Measurements from ENCODE around the gene SIN3B.

SIN3B gene

DNA sequence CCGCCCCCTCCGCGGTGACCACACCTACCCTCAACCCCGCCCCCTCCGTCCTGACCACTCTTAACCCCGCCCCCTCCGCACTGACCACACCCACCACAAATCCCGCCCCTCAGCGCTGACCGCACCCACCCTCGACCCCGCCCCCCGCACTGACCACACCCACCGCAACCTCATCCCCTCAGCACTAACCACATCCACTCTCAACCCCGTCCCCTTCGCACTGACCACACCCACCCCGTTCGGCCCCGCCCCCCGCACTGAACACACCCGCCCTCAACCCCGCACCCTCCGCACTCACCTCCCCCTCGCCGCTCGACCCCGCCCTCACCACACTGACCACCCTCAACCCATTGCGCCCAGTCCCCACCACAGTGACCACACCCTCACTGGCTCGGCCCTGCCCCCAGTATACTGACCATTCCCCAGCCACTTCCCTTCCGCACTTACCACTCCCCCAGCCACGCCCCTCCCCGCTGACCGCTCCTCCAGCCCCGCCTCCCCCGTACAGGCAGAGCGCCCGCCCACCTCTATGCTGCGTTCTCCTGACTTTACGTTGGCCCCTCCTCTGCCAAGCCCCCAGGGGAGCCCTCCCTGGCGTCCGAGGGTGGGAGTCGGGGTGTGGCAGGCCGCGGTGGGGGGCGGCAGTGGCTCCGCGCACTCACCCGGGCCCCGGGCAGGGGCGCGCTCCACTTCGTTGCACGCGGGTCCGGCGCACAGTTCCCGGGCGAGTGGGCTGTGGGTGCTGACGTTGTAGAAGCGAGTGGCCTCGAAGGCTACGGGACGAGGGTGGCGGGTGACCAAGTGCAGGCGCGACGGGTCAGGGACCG, 68.0 kb downstream of the SIN3B start:
- no peaks in the 10 kb centered on the region for H3K36me3 ChIP-seq (ENCODE audit: control insufficient read depth, insufficient read depth, low read length)
- no CpG with 5 or more reads among the region's 68 CpGs for WGBS (ENCODE audit: insufficient coverage, insufficient read length)

DNA sequence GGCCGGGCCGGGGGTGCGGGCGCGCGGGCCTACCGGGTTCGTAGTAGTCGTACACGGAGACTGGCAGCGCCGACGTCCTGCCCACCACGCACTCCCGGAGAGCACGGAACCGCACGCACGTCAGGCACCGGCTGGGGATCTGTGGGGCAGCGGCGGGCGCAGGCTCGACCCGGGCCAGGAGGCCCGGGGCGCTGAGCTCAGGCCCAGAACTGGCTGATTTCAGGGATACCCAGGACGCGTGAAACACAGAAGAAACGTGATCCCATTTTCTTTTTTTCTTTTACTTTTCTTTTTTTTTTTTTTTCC, 68.6 kb downstream of the SIN3B start:
- H3K27ac ChIP-seq (ENCODE audit: low read length) = no peak overlapping the region
- H3K4me3 ChIP-seq (ENCODE audit: low read length) = peak overlapping the region; percentile 48
- H3K9me3 ChIP-seq (ENCODE audit: control insufficient read depth, insufficient read depth, low read length) = no peaks in the 10 kb centered on the region
- no peaks in the 10 kb centered on the region for H3K4me1 ChIP-seq (ENCODE audit: control insufficient read depth, insufficient read depth, low read length)
- H3K36me3 ChIP-seq (ENCODE audit: control insufficient read depth, insufficient read depth, low read length) = no peaks in the 10 kb centered on the region
- DNase-seq (ENCODE audit: low read depth, low spot score) = no peak
- no peaks in the 10 kb centered on the region for H3K27me3 ChIP-seq (ENCODE audit: control insufficient read depth, insufficient read depth, low read length)
- WGBS (ENCODE audit: insufficient coverage, insufficient read length) = no CpG with 5 or more reads among the region's 30 CpGs

More for the DNA sequence above, 68.0 kb downstream of the SIN3B start:
- Histone ChIP-seq H3K27me3 (ENCODE audit: control insufficient read depth, insufficient read depth, low read length) (no peaks in the 10 kb centered on the region), H3K4me3 (ENCODE audit: low read length) (peak overlapping the region; percentile 48), H3K4me1 (ENCODE audit: control insufficient read depth, insufficient read depth, low read length) (no peaks in the 10 kb centered on the region), H3K9me3 (ENCODE audit: control insufficient read depth, insufficient read depth, low read length) (no peaks in the 10 kb centered on the region), H3K27ac (ENCODE audit: low read length) (no peak overlapping the region)
- DNase-seq (ENCODE audit: low read depth, low spot score) = peak; percentile 83

DNA sequence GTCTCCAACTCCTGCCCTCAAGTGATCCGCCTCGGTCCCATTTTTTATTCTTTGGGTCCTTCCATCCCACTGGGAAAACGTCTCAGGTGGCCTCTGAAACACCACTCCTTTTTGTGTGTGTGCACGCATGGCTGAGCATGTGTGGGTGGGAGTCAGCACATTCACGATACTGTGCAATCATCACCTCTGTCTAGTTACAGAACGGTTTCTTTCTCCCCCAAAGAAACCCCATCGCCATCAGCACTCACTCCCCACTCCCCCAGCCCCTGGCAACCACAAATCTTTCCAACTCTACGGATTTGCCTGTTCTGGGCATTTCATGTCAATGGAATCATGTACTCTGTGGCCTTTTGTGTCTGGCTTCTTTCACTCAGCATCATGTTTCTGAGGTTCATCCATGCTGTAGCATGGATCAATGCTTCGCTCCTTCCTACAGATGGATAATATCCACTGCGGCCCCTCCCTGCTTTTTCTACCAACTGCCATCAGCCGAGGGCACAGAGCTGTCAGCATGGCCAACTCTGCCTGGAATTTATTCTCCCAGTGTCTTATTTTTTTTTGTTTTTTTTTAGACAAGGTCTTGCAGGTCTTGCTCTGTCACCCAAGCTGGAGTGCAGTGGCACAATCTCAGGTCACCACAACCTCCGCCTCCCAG, 69.3 kb downstream of the SIN3B start:
- H3K4me1 ChIP-seq (ENCODE audit: control insufficient read depth, insufficient read depth, low read length) = no peaks in the 10 kb centered on the region
- H3K9me3 ChIP-seq (ENCODE audit: control insufficient read depth, insufficient read depth, low read length) = no peaks in the 10 kb centered on the region
- no peaks in the 10 kb centered on the region for H3K27me3 ChIP-seq (ENCODE audit: control insufficient read depth, insufficient read depth, low read length)
- no peak for DNase-seq (ENCODE audit: low read depth, low spot score)
- no CpG with 5 or more reads among the region's 12 CpGs for whole genome bisulfite sequencing (ENCODE audit: insufficient coverage, insufficient read length)
- H3K36me3 ChIP-seq (ENCODE audit: control insufficient read depth, insufficient read depth, low read length) = no peaks in the 10 kb centered on the region
- H3K27ac ChIP-seq (ENCODE audit: low read length) = no peak overlapping the region
- H3K4me3 ChIP-seq (ENCODE audit: low read length) = no peak overlapping the region

DNA sequence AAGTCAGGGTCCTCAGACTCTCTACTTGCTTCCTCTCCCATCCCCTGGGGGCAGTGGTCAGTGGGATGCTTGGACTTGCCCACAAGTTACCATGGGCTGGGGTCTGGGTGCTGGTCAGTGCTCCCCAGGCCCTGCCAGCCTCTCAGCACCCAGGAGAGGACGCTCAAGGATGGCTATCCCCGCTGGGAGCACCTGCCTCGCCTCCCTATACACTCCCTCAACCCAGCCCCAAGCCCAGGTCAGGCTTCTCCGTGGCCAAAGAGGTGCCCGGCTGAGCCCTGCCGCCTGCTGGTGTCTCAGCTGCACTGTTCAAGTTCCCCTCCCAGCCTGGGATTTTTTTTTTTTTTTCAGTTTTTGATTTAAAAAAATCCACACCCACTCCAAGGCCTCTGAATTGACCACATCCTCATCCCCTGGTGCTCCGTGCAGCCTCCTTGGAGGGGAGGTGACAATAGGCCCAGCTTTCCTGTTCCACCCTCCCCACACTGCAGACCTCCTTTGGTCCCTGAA, 70.4 kb downstream of the SIN3B start:
- H3K36me3 ChIP-seq (ENCODE audit: control insufficient read depth, insufficient read depth, low read length) = no peaks in the 10 kb centered on the region
- H3K9me3 ChIP-seq (ENCODE audit: control insufficient read depth, insufficient read depth, low read length) = no peaks in the 10 kb centered on the region
- no peaks in the 10 kb centered on the region for H3K4me1 ChIP-seq (ENCODE audit: control insufficient read depth, insufficient read depth, low read length)
- no peak overlapping the region for H3K4me3 ChIP-seq (ENCODE audit: low read length)
- WGBS (ENCODE audit: insufficient coverage, insufficient read length) = no CpG with 5 or more reads among the region's 7 CpGs
- H3K27ac ChIP-seq (ENCODE audit: low read length) = no peak overlapping the region
- no peaks in the 10 kb centered on the region for H3K27me3 ChIP-seq (ENCODE audit: control insufficient read depth, insufficient read depth, low read length)
- peak; percentile 37 for DNase-seq (ENCODE audit: low read depth, low spot score)

DNA sequence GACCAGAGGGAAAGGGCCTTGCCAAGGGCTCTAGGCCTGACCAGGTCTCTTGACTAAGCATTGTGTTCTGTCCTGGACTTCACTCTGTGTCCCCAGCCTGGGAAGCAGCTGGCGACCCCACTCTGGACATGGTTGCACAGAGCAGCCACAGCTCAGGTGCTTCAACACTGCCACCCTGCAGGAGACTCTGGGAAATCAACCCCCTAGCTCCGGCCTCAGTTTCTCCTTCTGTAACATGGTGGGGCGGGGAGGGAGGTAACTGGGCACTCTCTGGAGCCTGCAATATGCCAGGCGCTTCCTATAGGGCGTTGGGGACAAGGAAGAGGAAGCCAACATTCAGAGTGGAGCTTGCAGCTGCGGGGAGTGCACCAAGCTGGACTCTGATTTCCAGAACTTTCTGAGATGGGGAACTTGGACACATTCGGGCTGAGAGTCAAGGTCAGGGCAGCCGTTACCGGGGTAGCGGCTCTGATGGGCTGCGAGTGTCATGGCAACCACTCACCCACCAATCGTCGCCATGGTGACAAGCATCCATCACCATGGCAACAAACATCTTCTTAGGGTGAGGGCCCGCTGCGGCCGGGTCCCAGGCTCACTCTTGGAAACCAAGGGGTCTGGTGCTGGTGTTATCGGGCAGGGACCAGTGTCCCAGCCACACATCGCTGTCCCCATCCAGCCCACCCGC, 72.4 kb downstream of the SIN3B start:
- H3K9me3 ChIP-seq (ENCODE audit: control insufficient read depth, insufficient read depth, low read length) = no peaks in the 10 kb centered on the region
- DNase-seq (ENCODE audit: low read depth, low spot score) = no peak
- H3K4me3 ChIP-seq (ENCODE audit: low read length) = no peak overlapping the region
- H3K27ac ChIP-seq (ENCODE audit: low read length) = no peak overlapping the region
- WGBS (ENCODE audit: insufficient coverage, insufficient read length) = no CpG with 5 or more reads among the region's 19 CpGs
- H3K36me3 ChIP-seq (ENCODE audit: control insufficient read depth, insufficient read depth, low read length) = no peaks in the 10 kb centered on the region
- no peaks in the 10 kb centered on the region for H3K4me1 ChIP-seq (ENCODE audit: control insufficient read depth, insufficient read depth, low read length)
- H3K27me3 ChIP-seq (ENCODE audit: control insufficient read depth, insufficient read depth, low read length) = no peaks in the 10 kb centered on the region

DNA sequence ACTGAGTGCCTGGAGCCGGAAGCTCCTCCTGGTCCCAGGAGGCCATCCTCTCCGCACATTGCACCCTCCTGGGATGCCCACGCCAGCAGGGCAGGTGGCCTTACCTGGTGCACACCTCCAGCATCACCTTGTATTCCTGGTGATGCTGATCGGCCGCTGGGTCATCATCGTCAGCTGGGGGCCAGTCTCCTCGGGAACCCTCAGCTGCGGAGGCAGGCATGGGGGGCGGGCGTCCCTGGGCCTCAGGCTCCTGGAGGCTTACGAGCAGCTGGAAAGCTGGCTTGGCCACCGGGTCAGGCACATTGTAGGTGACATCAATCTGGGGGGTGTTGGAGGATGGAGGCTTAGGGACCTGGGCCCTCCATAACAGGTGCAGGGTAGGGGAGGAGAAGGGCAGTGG, 73.3 kb downstream of the SIN3B start:
- H3K9me3 ChIP-seq (ENCODE audit: control insufficient read depth, insufficient read depth, low read length) = no peaks in the 10 kb centered on the region
- no peak overlapping the region for H3K27ac ChIP-seq (ENCODE audit: low read length)
- no CpG with 5 or more reads among the region's 12 CpGs for WGBS (ENCODE audit: insufficient coverage, insufficient read length)
- H3K27me3 ChIP-seq (ENCODE audit: control insufficient read depth, insufficient read depth, low read length) = no peaks in the 10 kb centered on the region
- no peak for DNase-seq (ENCODE audit: low read depth, low spot score)
- H3K4me3 ChIP-seq (ENCODE audit: low read length) = no peak overlapping the region
- H3K36me3 ChIP-seq (ENCODE audit: control insufficient read depth, insufficient read depth, low read length) = no peaks in the 10 kb centered on the region
- no peaks in the 10 kb centered on the region for H3K4me1 ChIP-seq (ENCODE audit: control insufficient read depth, insufficient read depth, low read length)

GRCh38 chr19:16903347-16903746, 74.1 kb downstream of the SIN3B start:
- no peak overlapping the region for H3K4me3 ChIP-seq (ENCODE audit: low read length)
- no peaks in the 10 kb centered on the region for H3K9me3 ChIP-seq (ENCODE audit: control insufficient read depth, insufficient read depth, low read length)
- H3K4me1 ChIP-seq (ENCODE audit: control insufficient read depth, insufficient read depth, low read length) = no peaks in the 10 kb centered on the region
- no peaks in the 10 kb centered on the region for H3K27me3 ChIP-seq (ENCODE audit: control insufficient read depth, insufficient read depth, low read length)
- no peaks in the 10 kb centered on the region for H3K36me3 ChIP-seq (ENCODE audit: control insufficient read depth, insufficient read depth, low read length)
- no peak for DNase-seq (ENCODE audit: low read depth, low spot score)
- H3K27ac ChIP-seq (ENCODE audit: low read length) = no peak overlapping the region
- no CpG with 5 or more reads among the region's 7 CpGs for WGBS (ENCODE audit: insufficient coverage, insufficient read length)

- no peak for DNase-seq (ENCODE audit: low read depth, low spot score)
- Histone ChIP-seq H3K4me3 (ENCODE audit: low read length) (no peak overlapping the region), H3K36me3 (ENCODE audit: control insufficient read depth, insufficient read depth, low read length) (no peaks in the 10 kb centered on the region), H3K27ac (ENCODE audit: low read length) (no peak overlapping the region), H3K27me3 (ENCODE audit: control insufficient read depth, insufficient read depth, low read length) (no peaks in the 10 kb centered on the region), H3K4me1 (ENCODE audit: control insufficient read depth, insufficient read depth, low read length) (no peaks in the 10 kb centered on the region), H3K9me3 (ENCODE audit: control insufficient read depth, insufficient read depth, low read length) (no peaks in the 10 kb centered on the region)
- WGBS (ENCODE audit: insufficient coverage, insufficient read length) = no CpG with 5 or more reads among the region's 5 CpGs
These were observed 75.4 kb downstream of the SIN3B start for GRCh38 chr19:16904599-16904998.

GRCh38 chr19:16908759-16909158, 79.6 kb downstream of the SIN3B start:
- DNase-seq (ENCODE audit: low read depth, low spot score) = no peak
- Histone ChIP-seq H3K27me3 (ENCODE audit: control insufficient read depth, insufficient read depth, low read length) (no peaks in the 10 kb centered on the region), H3K36me3 (ENCODE audit: control insufficient read depth, insufficient read depth, low read length) (no peaks in the 10 kb centered on the region), H3K4me3 (ENCODE audit: low read length) (no peak overlapping the region), H3K9me3 (ENCODE audit: control insufficient read depth, insufficient read depth, low read length) (peaks cover 2% of the 10 kb centered on the region; the same call in 1 of the 2 replicates), H3K27ac (ENCODE audit: low read length) (no peak overlapping the region), H3K4me1 (ENCODE audit: control insufficient read depth, insufficient read depth, low read length) (no peaks in the 10 kb centered on the region)
- no CpG with 5 or more reads among the region's 12 CpGs for WGBS (ENCODE audit: insufficient coverage, insufficient read length)

DNA sequence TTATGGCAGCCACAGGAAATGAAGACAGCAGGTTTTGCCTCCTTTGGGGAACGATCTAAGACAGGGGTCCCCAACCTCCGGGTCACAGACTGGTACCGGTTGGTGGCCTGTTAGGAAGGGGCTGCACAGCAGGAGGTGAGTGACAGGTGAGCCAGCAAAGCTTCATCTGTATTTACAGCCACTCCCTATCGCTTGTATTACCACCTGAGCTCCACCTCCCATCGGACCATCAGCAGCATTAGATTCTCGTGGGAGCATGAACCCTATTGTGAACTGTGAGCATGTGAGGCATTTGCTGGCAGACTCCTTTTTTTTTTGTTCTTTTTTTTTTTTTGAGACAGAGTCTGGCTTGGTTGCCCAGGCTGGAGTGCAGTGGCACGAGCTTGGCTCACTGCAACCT, 81.8 kb downstream of the SIN3B start:
- peaks cover 2% of the 10 kb centered on the region; the same call in 1 of the 2 replicates for H3K9me3 ChIP-seq (ENCODE audit: control insufficient read depth, insufficient read depth, low read length)
- no peaks in the 10 kb centered on the region for H3K27me3 ChIP-seq (ENCODE audit: control insufficient read depth, insufficient read depth, low read length)
- WGBS (ENCODE audit: insufficient coverage, insufficient read length) = no CpG with 5 or more reads among the region's 7 CpGs

More for the DNA sequence above, 81.8 kb downstream of the SIN3B start:
- Histone ChIP-seq H3K36me3 (ENCODE audit: control insufficient read depth, insufficient read depth, low read length) (peaks cover 3% of the 10 kb centered on the region; the same call in 1 of the 2 replicates), H3K27ac (ENCODE audit: low read length) (no peak overlapping the region), H3K4me1 (ENCODE audit: control insufficient read depth, insufficient read depth, low read length) (no peaks in the 10 kb centered on the region), H3K4me3 (ENCODE audit: low read length) (no peak overlapping the region)
- DNase-seq (ENCODE audit: low read depth, low spot score) = no peak

All from iPS DF 6.9 (cell line).